ENCODE results near the gene PIP5K1C. TPM values are rescaled to one million over a fixed set of nuclear protein-coding genes. Genes with fewer than 3 reads are reported as not detected.
A peak's percentile ranks its signal among the peaks of the same experiment; 100 is the strongest.

PIP5K1C gene
- total RNA-seq, 1 donor from 2014 or later, result 42.0 TPM

DNA sequence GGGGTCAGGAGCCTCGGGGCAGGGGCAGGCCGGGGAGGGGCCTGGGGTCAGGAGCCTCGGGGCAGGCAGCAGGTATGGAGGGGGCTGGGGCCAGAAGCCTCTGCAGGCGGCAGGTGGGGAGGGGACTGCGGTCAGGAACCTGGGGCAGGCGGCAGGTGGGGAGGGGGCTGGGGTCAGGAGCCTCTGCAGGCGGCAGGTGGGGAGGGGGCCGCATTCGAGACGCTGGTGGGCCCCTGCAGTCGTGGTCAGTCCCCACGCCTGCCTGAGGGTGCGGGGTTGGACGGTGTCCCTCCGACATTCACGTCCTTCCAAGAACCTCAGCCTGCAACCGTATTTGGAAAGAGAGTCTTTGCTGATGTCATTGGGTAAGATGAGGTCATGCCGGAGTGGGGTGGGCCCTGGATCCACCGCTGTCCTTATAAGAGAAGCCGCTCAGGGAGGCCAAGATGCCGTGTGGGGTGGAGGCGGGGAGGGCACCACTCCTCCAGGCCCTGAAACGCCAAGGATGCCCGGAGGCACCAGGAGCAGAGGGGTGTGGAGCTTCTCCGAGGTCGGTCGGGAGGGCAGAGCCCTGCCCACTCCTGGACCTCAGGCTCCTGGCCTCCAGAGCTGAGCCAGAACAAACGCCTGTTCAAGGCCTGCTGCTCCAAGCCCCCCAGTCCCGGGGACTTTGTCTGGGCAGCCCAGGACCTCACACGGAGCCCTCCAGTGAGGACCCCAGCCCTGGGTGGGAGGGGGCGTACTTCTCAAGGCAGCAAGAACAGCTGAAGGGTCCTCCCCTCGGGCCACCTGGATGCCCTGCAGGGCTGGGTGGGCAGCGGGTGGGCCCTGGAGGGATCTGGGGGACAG is 30.1 kb downstream of the PIP5K1C start:
- TF ChIP-seq, protein P1, sequence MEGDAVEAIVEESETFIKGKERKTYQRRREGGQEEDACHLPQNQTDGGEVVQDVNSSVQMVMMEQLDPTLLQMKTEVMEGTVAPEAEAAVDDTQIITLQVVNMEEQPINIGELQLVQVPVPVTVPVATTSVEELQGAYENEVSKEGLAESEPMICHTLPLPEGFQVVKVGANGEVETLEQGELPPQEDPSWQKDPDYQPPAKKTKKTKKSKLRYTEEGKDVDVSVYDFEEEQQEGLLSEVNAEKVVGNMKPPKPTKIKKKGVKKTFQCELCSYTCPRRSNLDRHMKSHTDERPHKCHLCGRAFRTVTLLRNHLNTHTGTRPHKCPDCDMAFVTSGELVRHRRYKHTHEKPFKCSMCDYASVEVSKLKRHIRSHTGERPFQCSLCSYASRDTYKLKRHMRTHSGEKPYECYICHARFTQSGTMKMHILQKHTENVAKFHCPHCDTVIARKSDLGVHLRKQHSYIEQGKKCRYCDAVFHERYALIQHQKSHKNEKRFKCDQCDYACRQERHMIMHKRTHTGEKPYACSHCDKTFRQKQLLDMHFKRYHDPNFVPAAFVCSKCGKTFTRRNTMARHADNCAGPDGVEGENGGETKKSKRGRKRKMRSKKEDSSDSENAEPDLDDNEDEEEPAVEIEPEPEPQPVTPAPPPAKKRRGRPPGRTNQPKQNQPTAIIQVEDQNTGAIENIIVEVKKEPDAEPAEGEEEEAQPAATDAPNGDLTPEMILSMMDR (IDR thresholded peaks at IDR 0.05; ENCODE audit: insufficient read depth, low read depth, low read length), result no peak
- TF ChIP-seq EZH2 (IDR thresholded peaks at IDR 0.05; ENCODE audit: insufficient read depth, low read length), result no peak
- H3K27me3 ChIP-seq (ENCODE audit: insufficient read depth, low read length), result no peaks in the 10 kb centered on the region
- H3K27ac Mint-ChIP-seq (ENCODE audit: unreplicated experiment), result peak overlapping the region; percentile 86
- H3K4me1 ChIP-seq (ENCODE audit: insufficient read depth, low read length), result peaks cover 44% of the 10 kb centered on the region
- peaks cover 20% of the 10 kb centered on the region for H3K4me1 Mint-ChIP-seq (ENCODE audit: low read depth, unreplicated experiment)
- no peaks in the 10 kb centered on the region for H3K27me3 Mint-ChIP-seq (ENCODE audit: low read depth, unreplicated experiment)
- H3K27ac ChIP-seq (ENCODE audit: low read depth, low read length), result peak overlapping the region; percentile 82
- peak; percentile 29 for FAIRE-seq
- peaks cover 59% of the 10 kb centered on the region for H4K20me1 ChIP-seq (ENCODE audit: insufficient read depth, low read length)
- H3K79me2 ChIP-seq (ENCODE audit: insufficient read depth, low read length), result peaks cover 63% of the 10 kb centered on the region
- H3K36me3 ChIP-seq (ENCODE audit: insufficient read depth, low read length), result no peaks in the 10 kb centered on the region
- no peaks in the 10 kb centered on the region for H3K9me3 ChIP-seq (ENCODE audit: insufficient read depth, low read depth, low read length)
- peak overlapping the region; percentile 81 for H3K9ac ChIP-seq (ENCODE audit: low read length)
- peaks cover 3% of the 10 kb centered on the region for H3K36me3 Mint-ChIP-seq (ENCODE audit: low read depth, unreplicated experiment)
- H3K4me2 ChIP-seq (ENCODE audit: low read length), result peak overlapping the region; percentile 78
- peak overlapping the region; percentile 26 for H2AFZ ChIP-seq (ENCODE audit: low read depth, low read length)
- H3K4me3 ChIP-seq (ENCODE audit: insufficient read depth, low read depth, low read length), result no peak overlapping the region
- no peak overlapping the region for H3K4me3 Mint-ChIP-seq (ENCODE audit: unreplicated experiment)
- peak; percentile 85 for DNase-seq (ENCODE audit: low read depth)
- H3K9me3 Mint-ChIP-seq (ENCODE audit: unreplicated experiment), result no peaks in the 10 kb centered on the region

DNA sequence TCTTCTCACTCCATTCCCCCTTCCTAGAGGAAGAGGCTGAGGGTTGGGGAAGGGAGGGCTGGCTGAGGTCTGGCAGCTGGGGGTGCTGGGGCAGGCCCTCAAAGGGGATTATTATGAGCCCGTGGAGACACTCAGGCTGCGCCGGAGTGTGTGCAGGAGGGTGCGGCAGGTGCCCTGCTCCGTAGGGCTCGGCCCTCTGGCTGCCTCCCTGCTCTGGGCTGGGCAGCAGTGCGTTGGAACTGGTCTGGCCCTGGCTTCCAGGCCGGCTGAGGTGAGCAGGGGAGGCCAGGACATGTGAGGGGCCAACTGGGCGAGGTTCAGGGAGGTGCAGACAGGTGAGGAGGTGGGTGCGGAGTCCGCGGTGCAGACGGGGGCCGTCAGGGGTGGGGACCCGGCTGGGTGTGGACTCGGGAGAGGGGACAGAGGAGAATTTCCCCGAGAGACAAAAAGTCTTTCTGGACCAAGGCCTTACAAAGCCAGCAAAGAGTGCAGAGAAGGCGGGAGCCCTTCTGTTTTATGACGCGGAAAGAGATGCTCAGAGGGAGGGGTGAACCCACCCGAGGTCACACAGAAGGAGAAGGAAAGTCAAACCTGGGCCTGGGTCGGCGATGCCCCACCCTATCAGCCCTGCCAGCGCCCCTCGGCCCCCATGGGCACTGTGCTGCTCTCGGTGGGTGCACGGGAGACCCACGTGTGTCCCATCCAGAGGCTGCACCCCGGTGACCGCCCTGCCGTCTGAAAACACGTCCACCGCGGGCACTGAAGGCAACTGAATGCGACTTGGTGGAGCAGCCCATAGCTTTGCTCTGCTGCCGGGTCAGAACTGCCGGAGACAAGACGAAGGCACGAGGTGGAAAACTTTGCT is 31.0 kb downstream of the PIP5K1C start:
- Mint-ChIP-seq H3K27ac (ENCODE audit: unreplicated experiment) (no peak overlapping the region), H3K4me3 (ENCODE audit: unreplicated experiment) (peak overlapping the region; percentile 34), H3K9me3 (ENCODE audit: unreplicated experiment) (no peaks in the 10 kb centered on the region), H3K27me3 (ENCODE audit: low read depth, unreplicated experiment) (no peaks in the 10 kb centered on the region), H3K4me1 (ENCODE audit: low read depth, unreplicated experiment) (peaks cover 20% of the 10 kb centered on the region), H3K36me3 (ENCODE audit: low read depth, unreplicated experiment) (no peaks in the 10 kb centered on the region)
- Histone ChIP-seq H3K9ac (ENCODE audit: low read length) (peak overlapping the region; percentile 10), H3K36me3 (ENCODE audit: insufficient read depth, low read length) (no peaks in the 10 kb centered on the region), H3K9me3 (ENCODE audit: insufficient read depth, low read depth, low read length) (no peaks in the 10 kb centered on the region), H3K79me2 (ENCODE audit: insufficient read depth, low read length) (peaks cover 58% of the 10 kb centered on the region), H2AFZ (ENCODE audit: low read depth, low read length) (no peak overlapping the region), H3K27ac (ENCODE audit: low read depth, low read length) (no peak overlapping the region), H3K4me2 (ENCODE audit: low read length) (no peak overlapping the region), H3K27me3 (ENCODE audit: insufficient read depth, low read length) (no peaks in the 10 kb centered on the region), H3K4me3 (ENCODE audit: insufficient read depth, low read depth, low read length) (no peak overlapping the region), H4K20me1 (ENCODE audit: insufficient read depth, low read length) (peaks cover 59% of the 10 kb centered on the region), H3K4me1 (ENCODE audit: insufficient read depth, low read length) (peaks cover 44% of the 10 kb centered on the region)
- FAIRE-seq (no peak), DNase-seq (ENCODE audit: low read depth) (no peak)
- TF ChIP-seq, protein P1 (IDR thresholded peaks at IDR 0.05; ENCODE audit: insufficient read depth, low read depth, low read length), result no peak
- no peak for TF ChIP-seq EZH2 (IDR thresholded peaks at IDR 0.05; ENCODE audit: insufficient read depth, low read length)

Measured in astrocyte (in vitro differentiated cells and primary cell).